Testis (tissue), 3 donors: Measurements from ENCODE around the gene ME3. TPM values are rescaled to one million over a fixed set of nuclear protein-coding genes. Genes with fewer than 3 reads are reported as not detected.
A peak's percentile ranks its signal among the peaks of the same experiment; 100 is the strongest.

Source experiments
- DNase-seq: peaks from one replicate; pipeline ENCODE4 v3.0.0-alpha.2; 2019
- H3K27ac ChIP-seq, 2 donors: fragments of 200-600 bp; sonication (generic); one replicate each; pipeline ENCODE4 v1.5.1; 2019
- H3K27me3 ChIP-seq: fragments of 200-600 bp; sonication (generic); one replicate; pipeline ENCODE4 v1.5.1; 2019
- H3K36me3 ChIP-seq: fragments of 200-600 bp; sonication (generic); one replicate; pipeline ENCODE4 v1.5.1; 2017; ENCODE audit warnings: low read depth; ENCODE audit errors: missing control alignments
- H3K4me1 ChIP-seq: fragments of 200-600 bp; sonication (generic); one replicate; pipeline ENCODE4 v1.5.1; 2019
- H3K4me3 ChIP-seq, 2 donors: fragments of 200-600 bp; sonication (generic); one replicate each; pipeline ENCODE4 v1.5.1; 2017 to 2019
- H3K9me3 ChIP-seq: fragments of 200-600 bp; sonication (generic); one replicate; pipeline ENCODE4 v1.5.1; 2017
- CTCF ChIP-seq, 3 experiments: fragments of 450-650 bp in 2 of 3; fragments of 200-600 bp in 1 of 3; sonication (generic) in 1 of 3; IDR thresholded peaks; one replicate each; pipeline ENCODE4 v1.5.1; 2016 to 2019; ENCODE audit warnings: antibody characterized with exemption in 3 of 3, mild to moderate bottlenecking in 2 of 3, moderate library complexity in 1 of 3
- POLR2A ChIP-seq: fragments of 450-650 bp; IDR thresholded peaks from one replicate; pipeline ENCODE4 v1.6.1; 2017; ENCODE audit warnings: antibody characterized with exemption, mild to moderate bottlenecking, moderate library complexity
- WGBS, 2 donors: methylation state at CpG; one replicate each; pipeline ENCODE4 v1.1.5; 2018; 5-methylcytosine and 5-hydroxymethylcytosine counted together
- intact Hi-C: fragments of 100-400 bp; cut with DNase I; formaldehyde crosslinking; loops from one replicate; pipeline ENCODE4 v1.15.1; 2023; ENCODE audit warnings: low total_unique reads
- polyA plus RNA-seq: library from polyadenylated mRNA; stranded (reverse); fragments of 350-450 nt; fragmentation: Illumina TruSeq; extraction: RNeasy Lipid Tissue Mini Kit (QIAGEN cat#74804); gene quantifications from one replicate; pipeline ENCODE4 v1.2.3, GENCODE V29; 2014; ENCODE audit warnings: low read depth, low replicate concordance; ENCODE audit not compliant: insufficient read depth
- total RNA-seq, 2 donors: library from RNA; depleted of rRNA; stranded (reverse); fragments of >200 nt; gene quantifications; one replicate each; pipeline ENCODE4 v1.2.3, GENCODE V29; 2016

Gene ME3
- total and polyA plus RNA-seq, 3 donors from 2014 or later, result 26.7 to 170 (median 115) TPM

GRCh38 chr11:86577644-86578636, 94.5 kb downstream of the ME3 start:
- Histone ChIP-seq H3K4me1 (peaks cover 22% of the 10 kb centered on the region), H3K27ac (peak overlapping the region; percentile 15 to 52), H3K4me3 (no peak overlapping the region), H3K9me3 (no peaks in the 10 kb centered on the region), H3K27me3 (no peaks in the 10 kb centered on the region), H3K36me3 (no peaks in the 10 kb centered on the region)
- TF ChIP-seq POLR2A (no peak), CTCF (IDR thresholded peaks at IDR 0.05) (no peak)
- intact Hi-C loops, result no loop called here
- 28 to 32% methylated on average over 10 of the region's 10 CpGs for WGBS, 2 donors
- DNase-seq, result peak; percentile 79

- H3K27me3 ChIP-seq, result no peaks in the 10 kb centered on the region
- 78 to 91% methylated on average over 1 of the region's 1 CpG for WGBS, 2 donors
- no peak for TF ChIP-seq POLR2A
- TF ChIP-seq CTCF (IDR thresholded peaks at IDR 0.05), result no peak
- H3K9me3 ChIP-seq, result no peaks in the 10 kb centered on the region
- no peak for DNase-seq
- H3K27ac ChIP-seq, result no peak overlapping the region
- intact Hi-C loops, result no loop called here
- no peak overlapping the region for H3K4me3 ChIP-seq
- H3K4me1 ChIP-seq, result peaks cover 22% of the 10 kb centered on the region
- H3K36me3 ChIP-seq, result no peaks in the 10 kb centered on the region
These were observed 95.3 kb downstream of the ME3 start for GRCh38 chr11:86576946-86577624.

GRCh38 chr11:86575927-86576326, 96.5 kb downstream of the ME3 start:
- no peak for DNase-seq
- 92 to 93% methylated on average over 2 of the region's 2 CpGs for WGBS, 2 donors
- intact Hi-C loops, result no loop called here

DNA sequence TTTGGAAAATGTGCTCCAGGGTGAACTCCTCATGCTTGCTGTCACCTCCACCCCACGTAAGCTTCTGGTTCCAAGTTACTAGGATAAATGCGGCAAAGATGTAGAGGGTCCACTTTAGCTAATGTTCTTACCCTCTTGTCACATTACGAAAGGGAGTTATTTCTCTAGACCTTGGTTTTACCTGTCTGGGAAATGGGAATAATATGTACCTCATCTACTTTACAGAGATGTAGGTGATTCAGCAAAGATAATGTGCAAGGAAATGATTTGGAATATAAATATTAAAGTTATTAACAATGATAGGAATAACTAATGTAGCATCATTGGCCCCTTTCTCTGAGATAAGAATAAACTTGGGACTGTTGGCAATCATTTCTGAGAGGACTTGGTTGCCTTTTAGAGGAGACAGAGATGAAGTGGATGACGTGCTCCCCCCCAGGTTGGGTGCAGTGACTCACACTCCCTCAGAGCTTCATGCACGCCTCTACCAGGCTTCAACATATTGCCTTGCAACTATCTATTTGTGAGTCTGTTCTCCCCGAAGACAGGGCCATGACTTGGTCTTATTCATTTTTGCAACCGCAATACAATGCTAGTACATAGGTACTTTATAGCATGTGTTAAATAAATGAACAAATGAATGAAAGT, 97.1 kb downstream of the ME3 start:
- peaks cover 22% of the 10 kb centered on the region for H3K4me1 ChIP-seq
- intact Hi-C loops, result no loop called here
- no peaks in the 10 kb centered on the region for H3K27me3 ChIP-seq
- WGBS, 2 donors, result 91 to 93% methylated on average over 7 of the region's 7 CpGs
- H3K4me3 ChIP-seq, result no peak overlapping the region
- no peaks in the 10 kb centered on the region for H3K36me3 ChIP-seq
- no peak for TF ChIP-seq POLR2A
- TF ChIP-seq CTCF (IDR thresholded peaks at IDR 0.05), result no peak
- no peak overlapping the region for H3K27ac ChIP-seq
- no peak for DNase-seq
- H3K9me3 ChIP-seq, result no peaks in the 10 kb centered on the region

More at GRCh38 chr11:86575927-86576326, 96.5 kb downstream of the ME3 start:
- TF ChIP-seq CTCF (IDR thresholded peaks at IDR 0.05) (no peak), POLR2A (no peak)
- no peaks in the 10 kb centered on the region for H3K27me3 ChIP-seq
- no peak overlapping the region for H3K27ac ChIP-seq
- no peaks in the 10 kb centered on the region for H3K36me3 ChIP-seq
- H3K4me3 ChIP-seq, result no peak overlapping the region
- no peaks in the 10 kb centered on the region for H3K9me3 ChIP-seq
- H3K4me1 ChIP-seq, result peaks cover 22% of the 10 kb centered on the region
